H9 (cell line): ENCODE results near the gene FAF1. TPM values are rescaled to one million over a fixed set of nuclear protein-coding genes. Genes with fewer than 3 reads are reported as not detected.

Experiments used
- DNase-seq: peaks from one replicate; pipeline ENCODE4 v3.0.0-alpha.2; 2017
- H2AFZ ChIP-seq: one replicate; pipeline ENCODE4 v1.6.1; 2013; ENCODE audit warnings: mild to moderate bottlenecking, low read length, control low read depth, moderate library complexity
- H2AK5ac ChIP-seq: 2 replicates; pipeline ENCODE4 v1.6.1; 2013; ENCODE audit warnings: low read length, control low read depth, mixed read lengths; ENCODE audit not compliant: insufficient read length
- H2BK120ac ChIP-seq: one replicate; pipeline ENCODE4 v1.6.1; 2013; ENCODE audit warnings: low read depth, mild to moderate bottlenecking, low read length, control low read depth, inconsistent platforms; ENCODE audit not compliant: poor library complexity, severe bottlenecking
- H2BK12ac ChIP-seq: 2 replicates; pipeline ENCODE4 v1.6.1; 2013; ENCODE audit warnings: low read length, control low read depth, mixed read lengths, low read depth; ENCODE audit not compliant: insufficient read length
- H2BK15ac ChIP-seq: 2 replicates; pipeline ENCODE4 v1.6.1; 2013; ENCODE audit warnings: low read depth, low read length, control low read depth
- H2BK20ac ChIP-seq: one replicate; pipeline ENCODE4 v1.6.1; 2013; ENCODE audit warnings: low read depth, mild to moderate bottlenecking, low read length, control low read depth, inconsistent platforms; ENCODE audit not compliant: poor library complexity, severe bottlenecking
- H2BK5ac ChIP-seq: 2 replicates; pipeline ENCODE4 v1.6.1; 2013; ENCODE audit warnings: low read length, control low read depth, mixed read lengths; ENCODE audit not compliant: insufficient read length
- H3K14ac ChIP-seq: 2 replicates; pipeline ENCODE4 v1.6.1; 2013; ENCODE audit warnings: low read length, control low read depth; ENCODE audit not compliant: insufficient read depth
- H3K18ac ChIP-seq: 2 replicates; pipeline ENCODE4 v1.6.1; 2013; ENCODE audit warnings: low read depth, mild to moderate bottlenecking, mixed read lengths, low read length, control low read depth; ENCODE audit not compliant: insufficient read length
- H3K23ac ChIP-seq: 2 replicates; pipeline ENCODE4 v1.6.1; 2013; ENCODE audit warnings: low read length, control low read depth, mixed read lengths, low read depth; ENCODE audit not compliant: insufficient read length
- H3K23me2 ChIP-seq: 2 replicates; pipeline ENCODE4 v1.6.1; 2013; ENCODE audit warnings: low read depth, mild to moderate bottlenecking, mixed read lengths, low read length, control low read depth; ENCODE audit not compliant: insufficient read length, poor library complexity, severe bottlenecking
- H3K27ac ChIP-seq: 2 replicates; pipeline ENCODE4 v1.5.1; 2013; ENCODE audit warnings: low read length, control low read depth, mixed read lengths, low read depth; ENCODE audit not compliant: insufficient read length
- H3K27me3 ChIP-seq: 2 replicates; pipeline ENCODE4 v1.6.1; 2013; ENCODE audit warnings: low read length, control low read depth, inconsistent platforms; ENCODE audit not compliant: insufficient read depth
- H3K4ac ChIP-seq: 2 replicates; pipeline ENCODE4 v1.6.1; 2013; ENCODE audit warnings: low read depth, mild to moderate bottlenecking, control low read depth, inconsistent platforms, low read length, moderate library complexity
- H3K4me1 ChIP-seq: 2 replicates; pipeline ENCODE4 v1.6.1; 2013; ENCODE audit warnings: low read length, control low read depth, inconsistent platforms; ENCODE audit not compliant: insufficient read depth
- H3K4me2 ChIP-seq: 2 replicates; pipeline ENCODE4 v1.6.1; 2013; ENCODE audit warnings: low read length, control low read depth, mixed read lengths; ENCODE audit not compliant: insufficient read length, insufficient read depth
- H3K56ac ChIP-seq: 2 replicates; pipeline ENCODE4 v1.6.1; 2013; ENCODE audit warnings: low read depth, mild to moderate bottlenecking, mixed read lengths, low read length, control low read depth; ENCODE audit not compliant: insufficient read length
- H3K79me1 ChIP-seq: 2 replicates; pipeline ENCODE4 v1.6.1; 2013; ENCODE audit warnings: low read depth, mild to moderate bottlenecking, moderate library complexity, low read length, control low read depth, inconsistent platforms; ENCODE audit not compliant: insufficient read depth, poor library complexity, severe bottlenecking
- H3K79me2 ChIP-seq: 2 replicates; pipeline ENCODE4 v1.6.1; 2013; ENCODE audit warnings: low read length, control low read depth, inconsistent platforms; ENCODE audit not compliant: insufficient read depth
- H3K9ac ChIP-seq: 2 replicates; pipeline ENCODE4 v1.6.1; 2013; ENCODE audit warnings: low read length, control low read depth, mixed read lengths; ENCODE audit not compliant: insufficient read length; ENCODE audit errors: extremely low read depth
- H3K9me3 ChIP-seq: one replicate; pipeline ENCODE4 v1.6.1; 2013; ENCODE audit warnings: low read depth, low read length, inconsistent platforms; ENCODE audit not compliant: control insufficient read depth
- H3T11ph ChIP-seq: one replicate; pipeline ENCODE4 v1.6.1; 2013; ENCODE audit warnings: mild to moderate bottlenecking, low read length, control low read depth, inconsistent platforms
- H4K20me1 ChIP-seq: one replicate; pipeline ENCODE4 v1.6.1; 2013; ENCODE audit not compliant: control insufficient read depth, insufficient read length, insufficient read depth
- H4K5ac ChIP-seq: 2 replicates; pipeline ENCODE4 v1.6.1; 2013; ENCODE audit warnings: low read depth, mild to moderate bottlenecking, mixed read lengths, low read length, control low read depth; ENCODE audit not compliant: insufficient read length
- H4K8ac ChIP-seq: replicated peaks from 2 replicates; pipeline ENCODE4 v1.6.1; 2013; ENCODE audit warnings: low read length, control low read depth, mixed read lengths, low read depth; ENCODE audit not compliant: insufficient read length
- H4K91ac ChIP-seq: 2 replicates; pipeline ENCODE4 v1.6.1; 2013; ENCODE audit warnings: low read depth, mild to moderate bottlenecking, moderate library complexity, mixed read lengths, low read length, control low read depth; ENCODE audit not compliant: insufficient read length
- H3K27ac Mint-ChIP-seq, 3 experiments: 2 replicates in 2 of 3; 3 replicates in 1 of 3; pipeline ENCODE4 v1.8.0; 2020 to 2021; ENCODE audit warnings: mixed read lengths in 3 of 3, mild to moderate bottlenecking in 1 of 3, moderate library complexity in 1 of 3
- H3K27me3 Mint-ChIP-seq: 2 replicates; pipeline ENCODE4 v1.8.0; 2021; ENCODE audit warnings: low read depth, mild to moderate bottlenecking, moderate library complexity, mixed read lengths
- H3K36me3 Mint-ChIP-seq, 3 experiments: 2 replicates in 2 of 3; 3 replicates in 1 of 3; pipeline ENCODE4 v1.8.0; 2020 to 2021; ENCODE audit warnings: low read depth in 3 of 3, mixed read lengths in 3 of 3; ENCODE audit not compliant: insufficient read depth in 1 of 3
- H3K4me1 Mint-ChIP-seq, 2 experiments: 2 replicates each; pipeline ENCODE4 v1.8.0; 2020; ENCODE audit warnings: mixed read lengths in 2 of 2
- H3K4me3 Mint-ChIP-seq, 2 experiments: 2 replicates in 1 of 2; 3 replicates in 1 of 2; pipeline ENCODE4 v1.8.0; 2020 to 2021; ENCODE audit warnings: mild to moderate bottlenecking in 2 of 2, mixed read lengths in 2 of 2, moderate library complexity in 1 of 2
- H3K9me3 Mint-ChIP-seq, 2 experiments: 2 replicates in 1 of 2; 3 replicates in 1 of 2; pipeline ENCODE4 v1.8.0; 2020; ENCODE audit warnings: mild to moderate bottlenecking in 2 of 2, mixed read lengths in 2 of 2, moderate library complexity in 1 of 2
- CTCF ChIP-seq: fragments of 200-600 bp; sonication (generic); conservative IDR thresholded peaks from 3 replicates; pipeline ENCODE4 v1.8.0; 2021; ENCODE audit warnings: antibody characterized with exemption, mild to moderate bottlenecking
- total RNA-seq: library from RNA; stranded (reverse); gene quantifications from 2 replicates; pipeline ENCODE4 v1.2.1, GENCODE V29; 2021

The FAF1 gene
- total RNA-seq, 1 experiment from 2014 or later, result 60.8 TPM

GRCh38 chr1:50666849-50667248 lies 293.2 kb downstream of the FAF1 start:
- H3K4ac ChIP-seq, result no peak overlapping the region
- H3K27me3 Mint-ChIP-seq, result no peaks in the 10 kb centered on the region
- no peak overlapping the region for H3K27ac ChIP-seq
- H2BK120ac ChIP-seq, result no peak overlapping the region
- no peak overlapping the region for H3T11ph ChIP-seq
- H3K18ac ChIP-seq, result no peak overlapping the region
- H3K27me3 ChIP-seq, result no peaks in the 10 kb centered on the region
- no peak overlapping the region for H2AFZ ChIP-seq
- TF ChIP-seq CTCF, result no peak; the same call in 2 of the 3 replicates
- no peaks in the 10 kb centered on the region for H3K9me3 Mint-ChIP-seq
- no peak overlapping the region for H3K27ac Mint-ChIP-seq
- no peak overlapping the region for H3K14ac ChIP-seq
- H3K9me3 ChIP-seq, result no peaks in the 10 kb centered on the region
- no peak overlapping the region for H2BK5ac ChIP-seq
- H3K4me1 ChIP-seq, result peaks cover 5% of the 10 kb centered on the region; the same call in 1 of the 2 replicates
- H2BK12ac ChIP-seq, result no peak overlapping the region
- no peak overlapping the region for H2AK5ac ChIP-seq
- peaks cover 20 to 30% of the 10 kb centered on the region in 2 experiments for H3K4me1 Mint-ChIP-seq
- H3K4me3 Mint-ChIP-seq, result no peak overlapping the region
- H3K23me2 ChIP-seq, result no peaks in the 10 kb centered on the region
- no peaks in the 10 kb centered on the region for H3K79me2 ChIP-seq
- no peak overlapping the region for H4K8ac ChIP-seq
- no peaks in the 10 kb centered on the region for H4K20me1 ChIP-seq
- no peak overlapping the region for H3K23ac ChIP-seq
- no peaks in the 10 kb centered on the region for H3K36me3 Mint-ChIP-seq
- H3K79me1 ChIP-seq, result no peaks in the 10 kb centered on the region
- H3K56ac ChIP-seq, result no peak overlapping the region
- no peak overlapping the region for H3K9ac ChIP-seq
- no peak overlapping the region for H4K91ac ChIP-seq
- no peak overlapping the region for H4K5ac ChIP-seq
- H2BK15ac ChIP-seq, result no peak overlapping the region
- no peak overlapping the region for H2BK20ac ChIP-seq
- no peak for DNase-seq
- H3K4me2 ChIP-seq, result no peak overlapping the region
